Measurements from ENCODE around the gene MIGA2.

The MIGA2 gene, protein sequence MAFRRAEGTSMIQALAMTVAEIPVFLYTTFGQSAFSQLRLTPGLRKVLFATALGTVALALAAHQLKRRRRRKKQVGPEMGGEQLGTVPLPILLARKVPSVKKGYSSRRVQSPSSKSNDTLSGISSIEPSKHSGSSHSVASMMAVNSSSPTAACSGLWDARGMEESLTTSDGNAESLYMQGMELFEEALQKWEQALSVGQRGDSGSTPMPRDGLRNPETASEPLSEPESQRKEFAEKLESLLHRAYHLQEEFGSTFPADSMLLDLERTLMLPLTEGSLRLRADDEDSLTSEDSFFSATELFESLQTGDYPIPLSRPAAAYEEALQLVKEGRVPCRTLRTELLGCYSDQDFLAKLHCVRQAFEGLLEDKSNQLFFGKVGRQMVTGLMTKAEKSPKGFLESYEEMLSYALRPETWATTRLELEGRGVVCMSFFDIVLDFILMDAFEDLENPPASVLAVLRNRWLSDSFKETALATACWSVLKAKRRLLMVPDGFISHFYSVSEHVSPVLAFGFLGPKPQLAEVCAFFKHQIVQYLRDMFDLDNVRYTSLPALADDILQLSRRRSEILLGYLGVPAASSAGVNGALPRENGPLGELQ

DNA sequence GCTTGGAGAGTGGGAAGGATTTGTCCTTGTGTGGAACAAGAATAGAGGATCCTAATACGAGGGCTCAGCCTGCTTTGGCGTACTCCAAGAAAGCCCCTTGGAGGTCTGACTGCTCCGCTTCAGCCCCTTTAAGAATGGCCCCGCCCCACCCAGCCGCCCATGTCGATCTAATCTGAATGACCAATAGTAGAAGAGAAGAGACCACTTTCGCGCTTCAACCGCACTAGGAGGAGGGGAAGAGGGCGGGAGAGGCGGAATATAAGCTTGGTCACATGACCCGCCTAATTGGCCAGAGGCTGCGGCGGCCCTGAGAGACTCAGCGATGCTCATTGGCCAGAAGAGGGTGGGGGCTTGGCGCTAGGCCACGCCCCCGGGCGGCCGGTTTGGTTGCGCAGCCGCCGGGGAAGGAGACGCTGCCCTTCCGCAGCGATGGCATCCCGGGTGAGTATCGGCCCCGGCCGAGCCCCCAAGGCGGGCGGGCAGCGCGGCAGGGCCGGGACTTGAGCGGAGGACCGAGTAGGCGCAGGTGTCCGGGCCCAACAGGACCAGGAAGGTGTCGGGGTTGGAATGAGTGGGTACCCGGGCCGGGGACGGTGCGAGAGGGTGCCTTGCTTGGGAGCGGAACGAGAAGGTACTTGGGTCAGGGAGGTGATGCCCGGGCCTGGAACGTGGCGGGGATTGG, at the start of gene MIGA2:
TSS of gene MIGA2 (plus strand) at position 386 of the 682 bp plus-strand sequence. CDS start 3,969 bp downstream, outside the sequence.
- H3K4me3 ChIP-seq (ENCODE audit: severe bottlenecking): peak within 1 kb of the TSS; percentile 93
- peaks cover 14% of the 10 kb centered on the region; the same call in 1 of the 2 replicates for H3K36me3 ChIP-seq (ENCODE audit: low read depth)
- DNase-seq (ENCODE audit: low spot score) (peak; percentile 98), ATAC-seq (ENCODE audit: low read depth) (peak; percentile 93)
- TF ChIP-seq, protein P1, sequence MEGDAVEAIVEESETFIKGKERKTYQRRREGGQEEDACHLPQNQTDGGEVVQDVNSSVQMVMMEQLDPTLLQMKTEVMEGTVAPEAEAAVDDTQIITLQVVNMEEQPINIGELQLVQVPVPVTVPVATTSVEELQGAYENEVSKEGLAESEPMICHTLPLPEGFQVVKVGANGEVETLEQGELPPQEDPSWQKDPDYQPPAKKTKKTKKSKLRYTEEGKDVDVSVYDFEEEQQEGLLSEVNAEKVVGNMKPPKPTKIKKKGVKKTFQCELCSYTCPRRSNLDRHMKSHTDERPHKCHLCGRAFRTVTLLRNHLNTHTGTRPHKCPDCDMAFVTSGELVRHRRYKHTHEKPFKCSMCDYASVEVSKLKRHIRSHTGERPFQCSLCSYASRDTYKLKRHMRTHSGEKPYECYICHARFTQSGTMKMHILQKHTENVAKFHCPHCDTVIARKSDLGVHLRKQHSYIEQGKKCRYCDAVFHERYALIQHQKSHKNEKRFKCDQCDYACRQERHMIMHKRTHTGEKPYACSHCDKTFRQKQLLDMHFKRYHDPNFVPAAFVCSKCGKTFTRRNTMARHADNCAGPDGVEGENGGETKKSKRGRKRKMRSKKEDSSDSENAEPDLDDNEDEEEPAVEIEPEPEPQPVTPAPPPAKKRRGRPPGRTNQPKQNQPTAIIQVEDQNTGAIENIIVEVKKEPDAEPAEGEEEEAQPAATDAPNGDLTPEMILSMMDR (IDR thresholded peaks at IDR 0.05; ENCODE audit: poor library complexity, severe bottlenecking): no peak
- no peak within 1 kb of the TSS for H3K27ac ChIP-seq (ENCODE audit: poor library complexity, severe bottlenecking)
- no peaks in the 10 kb centered on the region for H3K9me3 ChIP-seq (ENCODE audit: severe bottlenecking)
- no peaks in the 10 kb centered on the region for H3K4me1 ChIP-seq (ENCODE audit: insufficient read depth, poor library complexity, severe bottlenecking)
- H3K27me3 ChIP-seq (ENCODE audit: insufficient read depth, poor library complexity, severe bottlenecking): no peaks in the 10 kb centered on the region

DNA sequence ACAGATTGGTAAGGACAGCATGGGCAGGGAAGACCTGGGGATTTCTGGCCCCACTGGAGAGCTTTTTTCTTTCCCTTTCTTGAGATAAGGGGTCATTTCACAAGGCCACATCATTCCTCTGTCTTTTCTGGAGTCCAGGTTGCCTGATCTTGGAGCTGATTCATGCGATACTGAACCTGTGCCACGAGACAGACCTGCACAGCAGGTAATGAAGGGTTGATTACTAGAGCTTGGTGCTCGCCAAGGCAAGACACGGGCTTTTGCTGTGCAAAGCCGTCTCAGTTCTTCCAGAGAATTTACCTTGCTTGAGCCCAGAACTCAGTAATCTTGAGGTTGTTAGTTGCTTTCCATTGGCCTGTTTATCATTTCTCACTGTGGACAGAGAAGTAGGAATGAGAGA, 49.8 kb upstream of the MIGA2 start:
- Histone ChIP-seq H3K27ac (ENCODE audit: poor library complexity, severe bottlenecking) (no peak overlapping the region), H3K9me3 (ENCODE audit: severe bottlenecking) (no peaks in the 10 kb centered on the region), H3K4me3 (ENCODE audit: severe bottlenecking) (no peak overlapping the region), H3K27me3 (ENCODE audit: insufficient read depth, poor library complexity, severe bottlenecking) (no peaks in the 10 kb centered on the region), H3K4me1 (ENCODE audit: insufficient read depth, poor library complexity, severe bottlenecking) (no peaks in the 10 kb centered on the region), H3K36me3 (ENCODE audit: low read depth) (peaks cover 95% of the 10 kb centered on the region)
- ATAC-seq (ENCODE audit: low read depth): no peak
- no peak for DNase-seq (ENCODE audit: low spot score)
- TF ChIP-seq, protein P1 (IDR thresholded peaks at IDR 0.05; ENCODE audit: poor library complexity, severe bottlenecking): no peak

DNA sequence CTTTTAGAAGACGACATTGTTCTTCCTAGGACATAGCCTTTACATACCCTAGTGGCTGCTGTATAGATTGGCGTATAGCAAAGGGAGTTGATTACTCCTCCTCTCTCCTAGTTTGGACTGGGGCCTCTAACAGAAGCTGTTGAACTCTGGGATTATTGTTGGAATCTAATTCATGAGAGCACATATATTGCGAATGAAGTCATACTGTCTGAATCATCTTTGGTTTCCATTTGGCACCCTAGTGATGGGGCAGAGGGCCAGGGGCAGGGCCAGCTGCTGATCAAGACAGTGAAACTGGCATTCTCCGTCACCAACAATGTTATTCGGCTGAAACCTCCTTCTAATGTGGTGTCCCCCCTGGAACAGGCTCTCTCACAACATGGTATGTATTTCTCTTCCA, 48.6 kb upstream of the MIGA2 start:
- Histone ChIP-seq H3K36me3 (ENCODE audit: low read depth) (peaks cover 89% of the 10 kb centered on the region), H3K4me3 (ENCODE audit: severe bottlenecking) (no peak overlapping the region), H3K9me3 (ENCODE audit: severe bottlenecking) (no peaks in the 10 kb centered on the region), H3K4me1 (ENCODE audit: insufficient read depth, poor library complexity, severe bottlenecking) (no peaks in the 10 kb centered on the region), H3K27ac (ENCODE audit: poor library complexity, severe bottlenecking) (no peak overlapping the region), H3K27me3 (ENCODE audit: insufficient read depth, poor library complexity, severe bottlenecking) (no peaks in the 10 kb centered on the region)
- TF ChIP-seq, protein P1 (IDR thresholded peaks at IDR 0.05; ENCODE audit: poor library complexity, severe bottlenecking): no peak
- DNase-seq (ENCODE audit: low spot score) (no peak), ATAC-seq (ENCODE audit: low read depth) (peak; percentile 35; the same call in 1 of the 3 replicates)

DNA sequence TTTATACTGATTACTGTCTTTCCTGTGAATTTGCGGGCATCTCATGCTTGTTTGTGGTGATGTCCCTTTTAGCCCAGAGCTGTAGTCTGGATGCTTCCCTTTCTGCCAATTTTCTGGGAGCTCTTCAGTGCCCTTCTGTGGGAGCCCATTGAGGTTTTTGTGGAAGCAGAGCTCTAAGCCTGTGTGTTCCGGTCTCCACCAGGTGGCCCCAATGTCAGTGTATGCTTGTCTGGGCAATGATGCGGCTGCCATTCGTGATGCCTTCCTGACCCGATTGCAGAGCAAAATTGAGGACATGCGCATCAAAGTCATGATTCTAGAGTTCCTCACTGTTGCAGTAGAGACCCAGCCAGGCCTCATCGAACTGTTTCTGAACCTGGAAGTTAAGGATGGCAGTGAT, 43.4 kb upstream of the MIGA2 start:
- Histone ChIP-seq H3K4me3 (ENCODE audit: severe bottlenecking) (no peak overlapping the region), H3K9me3 (ENCODE audit: severe bottlenecking) (no peaks in the 10 kb centered on the region), H3K27me3 (ENCODE audit: insufficient read depth, poor library complexity, severe bottlenecking) (no peaks in the 10 kb centered on the region), H3K4me1 (ENCODE audit: insufficient read depth, poor library complexity, severe bottlenecking) (no peaks in the 10 kb centered on the region), H3K36me3 (ENCODE audit: low read depth) (peaks cover 89% of the 10 kb centered on the region), H3K27ac (ENCODE audit: poor library complexity, severe bottlenecking) (no peak overlapping the region)
- DNase-seq (ENCODE audit: low spot score): no peak
- ATAC-seq (ENCODE audit: low read depth): peak; percentile 60; the same call in 1 of the 3 replicates
- TF ChIP-seq, protein P1 (IDR thresholded peaks at IDR 0.05; ENCODE audit: poor library complexity, severe bottlenecking): peak; percentile 35
